GM12878 (cell line): Measurements from ENCODE around the gene GAL3ST2. TPM values are rescaled to one million over a fixed set of nuclear protein-coding genes. Genes with fewer than 3 reads are reported as not detected.

Source experiments
- ATF2 ChIP-seq: IDR thresholded peaks from 2 replicates; pipeline ENCODE4 v1.6.1; 2012; ENCODE audit warnings: low read length, inconsistent platforms
- BMI1 ChIP-seq: fragments of 450-650 bp; IDR thresholded peaks from 2 replicates; pipeline ENCODE4 v1.6.1; 2016; ENCODE audit warnings: mild to moderate bottlenecking, moderate library complexity, borderline replicate concordance
- CREB1 ChIP-seq: IDR thresholded peaks from 2 replicates; pipeline ENCODE4 v1.6.1; 2012; ENCODE audit warnings: low read depth, mild to moderate bottlenecking, inconsistent platforms
- CTCF ChIP-seq, 3 experiments: IDR thresholded peaks in 2 of 3; conservative IDR thresholded peaks in 1 of 3; 2 replicates each; pipeline ENCODE4 v1.5.1; 2011; ENCODE audit warnings: low read depth in 3 of 3, low read length in 3 of 3, mild to moderate bottlenecking in 3 of 3, control low read depth in 2 of 3, moderate library complexity in 2 of 3, inconsistent platforms in 1 of 3, mixed read lengths in 1 of 3; ENCODE audit not compliant: control insufficient read depth in 2 of 3, insufficient read depth in 1 of 3; ENCODE audit errors: extremely low read depth in 1 of 3
- E4F1 ChIP-seq: fragments of 450-650 bp; IDR thresholded peaks from 2 replicates; pipeline ENCODE4 v1.6.1; 2018; ENCODE audit warnings: borderline replicate concordance, mild to moderate bottlenecking; ENCODE audit not compliant: partially characterized antibody
- HDAC2 ChIP-seq: fragments of 200-600 bp; sonication (generic); IDR thresholded peaks from 2 replicates; pipeline ENCODE4 v1.6.1; 2017
- IKZF1 ChIP-seq: fragments of 450-650 bp; conservative IDR thresholded peaks from 2 replicates; pipeline ENCODE4 v1.6.1; 2017; ENCODE audit warnings: antibody characterized with exemption, mild to moderate bottlenecking
- JUNB ChIP-seq: IDR thresholded peaks from 2 replicates; pipeline ENCODE4 v1.6.1; 2016; ENCODE audit warnings: antibody characterized with exemption, mild to moderate bottlenecking
- MYB ChIP-seq: fragments of 150-350 bp; IDR thresholded peaks from 2 replicates; pipeline ENCODE4 v1.6.1; 2014; ENCODE audit warnings: mild to moderate bottlenecking, low read depth, low read length, borderline replicate concordance
- NFIC ChIP-seq: IDR thresholded peaks from 2 replicates; pipeline ENCODE4 v1.6.1; 2012; ENCODE audit warnings: low read depth, mild to moderate bottlenecking, inconsistent platforms, low read length, moderate library complexity
- PAX8 ChIP-seq: fragments of 450-650 bp; IDR thresholded peaks from 2 replicates; pipeline ENCODE4 v1.6.1; 2017; ENCODE audit warnings: mild to moderate bottlenecking, moderate library complexity
- PBX3 ChIP-seq: IDR thresholded peaks from 2 replicates; pipeline ENCODE4 v1.6.1; 2011; ENCODE audit warnings: mild to moderate bottlenecking, low read depth, low read length, moderate library complexity; ENCODE audit not compliant: insufficient replicate concordance
- RBBP5 ChIP-seq: fragments of 200-600 bp; sonication (generic); conservative IDR thresholded peaks from 2 replicates; pipeline ENCODE4 v1.6.1; 2016
- RELA ChIP-seq: fragments of 450-650 bp; IDR thresholded peaks from 2 replicates; pipeline ENCODE4 v1.8.0; 2014; ENCODE audit warnings: borderline replicate concordance; ENCODE audit not compliant: partially characterized antibody
- SIX5 ChIP-seq: IDR thresholded peaks from 2 replicates; pipeline ENCODE4 v1.6.1; 2011; ENCODE audit warnings: mild to moderate bottlenecking, low read depth, low read length, moderate library complexity; ENCODE audit not compliant: severe bottlenecking
- SPI1 ChIP-seq: IDR thresholded peaks from 2 replicates; pipeline ENCODE4 v1.6.1; 2011; ENCODE audit warnings: low read depth, mild to moderate bottlenecking, low read length, moderate library complexity, borderline replicate concordance; ENCODE audit not compliant: insufficient read depth
- SREBF2 ChIP-seq: IDR thresholded peaks from 2 replicates; pipeline ENCODE4 v1.6.1; 2012; ENCODE audit warnings: mild to moderate bottlenecking, low read length
- SUZ12 ChIP-seq: fragments of 200-600 bp; sonication (generic); IDR thresholded peaks from one replicate; pipeline ENCODE4 v1.6.1; 2018; ENCODE audit warnings: antibody characterized with exemption, mild to moderate bottlenecking; ENCODE audit not compliant: unreplicated experiment
- TARDBP ChIP-seq: IDR thresholded peaks from 2 replicates; pipeline ENCODE4 v1.6.1; 2016; ENCODE audit warnings: borderline replicate concordance
- USF1 ChIP-seq: IDR thresholded peaks from 2 replicates; pipeline ENCODE4 v1.6.1; 2011; ENCODE audit warnings: borderline replicate concordance, low read depth, mild to moderate bottlenecking, moderate library complexity, mixed read lengths, low read length; ENCODE audit not compliant: insufficient read depth; ENCODE audit errors: extremely low read length
- USF2 ChIP-seq: IDR thresholded peaks from 2 replicates; pipeline ENCODE4 v1.6.1; 2011; ENCODE audit warnings: low read depth, low read length, improper control_type of control experiment, borderline replicate concordance
- YY1 ChIP-seq: IDR thresholded peaks from 2 replicates; pipeline ENCODE4 v1.6.1; 2011; ENCODE audit warnings: low read depth, mild to moderate bottlenecking, low read length
- polyA plus RNA-seq, 11 experiments: library from polyadenylated mRNA; depleted of rRNA in 4 of 11; unstranded in 6 of 11; stranded (reverse) in 5 of 11; fragments of >200 nt; fragmentation: Nextera tagmentation in 4 of 11; fragmentation: Illumina TruSeq in 1 of 11; extraction: Ambion mirVana in 4 of 11; extraction: Trizol in 1 of 11; gene quantifications; 1 replicate in 1 of 11; 2 replicates in 10 of 11; pipeline versions ENCODE4 v1.2.1 to v1.2.3, GENCODE V29; 2011 to 2016; ENCODE audit warnings: inconsistent platforms in 2 of 11, missing spikeins in 2 of 11, low read depth in 1 of 11
- total RNA-seq, 4 experiments: library from RNA; depleted of rRNA in 3 of 4; stranded (reverse); fragments of >200 nt in 3 of 4; fragmentation: Illumina TruSeq in 1 of 4; extraction: Trizol in 1 of 4; gene quantifications; 2 replicates each; pipeline versions ENCODE4 v1.2.1 to v1.2.3, GENCODE V29; 2013 to 2021

GAL3ST2 gene
- total and polyA plus RNA-seq, 10 of the 15 experiments (the other 5 are each of a cell fraction or from before 2014, with no cell fraction given), result 0.09 to 0.36 (median 0.11) TPM; not detected in 7

- no peak for TF ChIP-seq ATF2
- no peak for TF ChIP-seq PAX8
- no peak for TF ChIP-seq SUZ12
- TF ChIP-seq RELA, result peak; percentile 38
- no peak for TF ChIP-seq JUNB
- no peak for TF ChIP-seq HDAC2
- TF ChIP-seq PBX3, result no peak
- TF ChIP-seq RBBP5, result no peak
- TF ChIP-seq CTCF (IDR thresholded peaks at IDR 0.05 in 2 of 3, conservative IDR thresholded peaks at IDR 0.05 in 1 of 3; ENCODE audit: control insufficient read depth in 2 of 3, extremely low read depth in 1 of 3, insufficient read depth in 1 of 3, low read depth in 3 of 3, low read length in 3 of 3), result no peak
- no peak for TF ChIP-seq MYB
- TF ChIP-seq E4F1, result no peak
- peak; percentile 78 for TF ChIP-seq IKZF1
- no peak for TF ChIP-seq YY1
- TF ChIP-seq NFIC, result no peak
- TF ChIP-seq TARDBP, result no peak
- no peak for TF ChIP-seq SREBF2
- TF ChIP-seq USF1, result peak; percentile 97
- peak; percentile 82 for TF ChIP-seq USF2
- TF ChIP-seq BMI1, result no peak
- TF ChIP-seq SIX5, result no peak
- no peak for TF ChIP-seq SPI1
- TF ChIP-seq CREB1, result no peak
Measured at GRCh38 chr2:241734467-241735208, 42.0 kb upstream of the GAL3ST2 start, which contains the start of gene D2HGDH (continued).
